MM.1S (cell line): Measurements from ENCODE around the gene FTL.

Experiments used
- DNase-seq: peaks from one replicate; pipeline ENCODE4 v3.0.0-alpha.2; 2015
- H2AFZ ChIP-seq: fragments of 300-600 bp; sonication (generic); 2 replicates; pipeline ENCODE4 v1.6.0; 2016; ENCODE audit warnings: antibody characterized with exemption, low read length
- H3F3A ChIP-seq: fragments of 300-600 bp; sonication (generic); 2 replicates; pipeline ENCODE4 v1.6.1; 2016; ENCODE audit warnings: mild to moderate bottlenecking, antibody characterized with exemption, low read length, moderate library complexity, mixed read lengths; ENCODE audit not compliant: insufficient read depth
- H3K27ac ChIP-seq: fragments of 300-600 bp; sonication (generic); 2 replicates; pipeline ENCODE4 v1.5.1; 2016; ENCODE audit warnings: mild to moderate bottlenecking, low read length
- H3K27me3 ChIP-seq: fragments of 300-600 bp; sonication (generic); replicated peaks from 2 replicates; pipeline ENCODE4 v1.6.0; 2016; ENCODE audit warnings: low read length; ENCODE audit not compliant: insufficient read depth
- H3K36me3 ChIP-seq: fragments of 300-600 bp; sonication (generic); replicated peaks from 2 replicates; pipeline ENCODE4 v1.6.1; 2016; ENCODE audit warnings: mild to moderate bottlenecking, low read length, mixed read lengths; ENCODE audit not compliant: insufficient read depth
- H3K4me1 ChIP-seq: fragments of 300-600 bp; sonication (generic); 2 replicates; pipeline ENCODE4 v1.6.1; 2016; ENCODE audit warnings: low read length, mixed read lengths
- H3K4me2 ChIP-seq: fragments of 300-600 bp; sonication (generic); 2 replicates; pipeline ENCODE4 v1.6.0; 2016; ENCODE audit warnings: low read depth, low read length
- H3K4me3 ChIP-seq: fragments of 300-600 bp; sonication (generic); 2 replicates; pipeline ENCODE4 v1.5.1; 2016; ENCODE audit warnings: low read length, mixed read lengths
- H3K79me2 ChIP-seq: fragments of 300-600 bp; sonication (generic); 2 replicates; pipeline ENCODE4 v1.6.1; 2016; ENCODE audit warnings: mixed run types, low read length, mixed read lengths
- H3K9ac ChIP-seq: fragments of 300-600 bp; sonication (generic); 2 replicates; pipeline ENCODE4 v1.6.1; 2016; ENCODE audit warnings: low read length, mixed read lengths
- H3K9me2 ChIP-seq: fragments of 300-600 bp; sonication (generic); replicated peaks from 2 replicates; pipeline ENCODE4 v1.6.1; 2016; ENCODE audit warnings: mild to moderate bottlenecking, low read length, mixed read lengths; ENCODE audit not compliant: insufficient read depth
- H3K9me3 ChIP-seq: fragments of 300-600 bp; sonication (generic); replicated peaks from 2 replicates; pipeline ENCODE4 v1.6.1; 2016; ENCODE audit warnings: mild to moderate bottlenecking, low read length, mixed read lengths; ENCODE audit not compliant: insufficient read depth
- H4K20me1 ChIP-seq: fragments of 300-600 bp; sonication (generic); 2 replicates; pipeline ENCODE4 v1.6.1; 2016; ENCODE audit warnings: mild to moderate bottlenecking, low read length, moderate library complexity, mixed read lengths; ENCODE audit not compliant: insufficient read depth
- EZH2 ChIP-seq: fragments of 300-600 bp; sonication (generic); optimal IDR thresholded peaks from 2 replicates; pipeline ENCODE3; 2017; ENCODE audit warnings: low read depth, mild to moderate bottlenecking, antibody characterized with exemption, low read length, mixed read lengths
- EZH2phosphoT487 ChIP-seq: fragments of 300-600 bp; sonication (generic); IDR thresholded peaks from 2 replicates; pipeline ENCODE4 v1.6.1; 2018; ENCODE audit warnings: antibody characterized with exemption, low read length
- TF ChIP-seq, protein P1 (sequence below): fragments of 300-600 bp; sonication (generic); IDR thresholded peaks from 2 replicates; pipeline ENCODE4 v1.5.1; 2016; ENCODE audit warnings: antibody characterized with exemption, low read length, mixed read lengths

The FTL gene

DNA sequence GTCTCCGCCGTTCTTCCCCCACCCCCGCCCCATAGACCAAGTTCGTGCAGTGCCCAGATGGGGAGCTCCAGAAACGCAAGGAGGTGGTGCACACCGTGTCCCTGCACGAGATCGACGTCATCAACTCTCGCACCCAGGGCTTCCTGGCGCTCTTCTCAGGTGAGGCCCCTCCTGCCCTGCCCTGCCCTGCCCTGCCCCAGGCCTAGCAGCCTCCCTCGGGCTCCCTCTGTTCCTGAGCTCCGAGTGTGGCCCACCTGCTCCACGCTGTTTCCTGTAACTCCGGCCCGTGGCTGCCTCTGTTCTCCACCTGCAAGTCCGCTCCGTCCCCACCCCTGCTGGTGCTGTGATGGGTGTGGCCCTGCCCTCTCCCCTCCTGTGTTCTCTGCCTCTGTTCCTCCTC lies 45.3 kb downstream of the FTL start:
- DNase-seq = no peak
- Histone ChIP-seq H3K4me3 (no peak overlapping the region), H2AFZ (no peak overlapping the region), H3K9me2 (no peaks in the 10 kb centered on the region), H3K9me3 (no peaks in the 10 kb centered on the region), H3K4me2 (no peak overlapping the region), H4K20me1 (no peaks in the 10 kb centered on the region), H3K79me2 (no peaks in the 10 kb centered on the region), H3K9ac (no peak overlapping the region), H3K27ac (no peak overlapping the region), H3K4me1 (no peaks in the 10 kb centered on the region), H3F3A (no peaks in the 10 kb centered on the region), H3K27me3 (no peaks in the 10 kb centered on the region), H3K36me3 (0 out of 2 replicates have a peak, but pooled peaks cover 3% of the 10 kb centered on the region)
- no peak for TF ChIP-seq EZH2
- no peak for TF ChIP-seq EZH2phosphoT487
- TF ChIP-seq, protein P1, sequence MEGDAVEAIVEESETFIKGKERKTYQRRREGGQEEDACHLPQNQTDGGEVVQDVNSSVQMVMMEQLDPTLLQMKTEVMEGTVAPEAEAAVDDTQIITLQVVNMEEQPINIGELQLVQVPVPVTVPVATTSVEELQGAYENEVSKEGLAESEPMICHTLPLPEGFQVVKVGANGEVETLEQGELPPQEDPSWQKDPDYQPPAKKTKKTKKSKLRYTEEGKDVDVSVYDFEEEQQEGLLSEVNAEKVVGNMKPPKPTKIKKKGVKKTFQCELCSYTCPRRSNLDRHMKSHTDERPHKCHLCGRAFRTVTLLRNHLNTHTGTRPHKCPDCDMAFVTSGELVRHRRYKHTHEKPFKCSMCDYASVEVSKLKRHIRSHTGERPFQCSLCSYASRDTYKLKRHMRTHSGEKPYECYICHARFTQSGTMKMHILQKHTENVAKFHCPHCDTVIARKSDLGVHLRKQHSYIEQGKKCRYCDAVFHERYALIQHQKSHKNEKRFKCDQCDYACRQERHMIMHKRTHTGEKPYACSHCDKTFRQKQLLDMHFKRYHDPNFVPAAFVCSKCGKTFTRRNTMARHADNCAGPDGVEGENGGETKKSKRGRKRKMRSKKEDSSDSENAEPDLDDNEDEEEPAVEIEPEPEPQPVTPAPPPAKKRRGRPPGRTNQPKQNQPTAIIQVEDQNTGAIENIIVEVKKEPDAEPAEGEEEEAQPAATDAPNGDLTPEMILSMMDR = no peak

DNA sequence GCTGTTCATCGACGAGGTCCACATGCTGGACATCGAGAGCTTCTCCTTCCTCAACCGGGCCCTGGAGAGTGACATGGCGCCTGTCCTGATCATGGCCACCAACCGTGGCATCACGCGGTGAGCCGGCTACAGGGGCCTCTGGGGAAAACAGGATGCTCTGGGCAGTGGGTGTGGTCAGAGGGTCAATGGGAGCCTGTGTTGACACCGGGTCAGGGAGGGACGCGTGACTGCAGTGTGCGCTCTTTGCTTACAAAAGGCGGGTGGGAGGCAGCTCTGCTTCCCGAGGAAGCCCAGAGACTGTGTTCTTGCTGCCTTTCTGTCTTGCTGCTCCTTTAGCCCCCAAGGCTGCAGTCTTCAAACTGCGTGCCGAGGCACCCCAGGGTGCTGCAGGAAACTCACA lies 46.1 kb downstream of the FTL start:
- Histone ChIP-seq H3K9me2 (no peaks in the 10 kb centered on the region), H4K20me1 (no peaks in the 10 kb centered on the region), H3K27me3 (no peaks in the 10 kb centered on the region), H3K4me3 (no peak overlapping the region), H3K9ac (no peak overlapping the region), H2AFZ (no peak overlapping the region), H3K36me3 (0 out of 2 replicates have a peak, but pooled peaks cover under 1% of the 10 kb centered on the region), H3K27ac (no peak overlapping the region), H3F3A (no peaks in the 10 kb centered on the region), H3K9me3 (no peaks in the 10 kb centered on the region), H3K79me2 (no peaks in the 10 kb centered on the region), H3K4me2 (no peak overlapping the region), H3K4me1 (no peaks in the 10 kb centered on the region)
- TF ChIP-seq EZH2 (no peak), EZH2phosphoT487 (no peak)
- TF ChIP-seq, protein P1 = no peak
- no peak for DNase-seq

DNA sequence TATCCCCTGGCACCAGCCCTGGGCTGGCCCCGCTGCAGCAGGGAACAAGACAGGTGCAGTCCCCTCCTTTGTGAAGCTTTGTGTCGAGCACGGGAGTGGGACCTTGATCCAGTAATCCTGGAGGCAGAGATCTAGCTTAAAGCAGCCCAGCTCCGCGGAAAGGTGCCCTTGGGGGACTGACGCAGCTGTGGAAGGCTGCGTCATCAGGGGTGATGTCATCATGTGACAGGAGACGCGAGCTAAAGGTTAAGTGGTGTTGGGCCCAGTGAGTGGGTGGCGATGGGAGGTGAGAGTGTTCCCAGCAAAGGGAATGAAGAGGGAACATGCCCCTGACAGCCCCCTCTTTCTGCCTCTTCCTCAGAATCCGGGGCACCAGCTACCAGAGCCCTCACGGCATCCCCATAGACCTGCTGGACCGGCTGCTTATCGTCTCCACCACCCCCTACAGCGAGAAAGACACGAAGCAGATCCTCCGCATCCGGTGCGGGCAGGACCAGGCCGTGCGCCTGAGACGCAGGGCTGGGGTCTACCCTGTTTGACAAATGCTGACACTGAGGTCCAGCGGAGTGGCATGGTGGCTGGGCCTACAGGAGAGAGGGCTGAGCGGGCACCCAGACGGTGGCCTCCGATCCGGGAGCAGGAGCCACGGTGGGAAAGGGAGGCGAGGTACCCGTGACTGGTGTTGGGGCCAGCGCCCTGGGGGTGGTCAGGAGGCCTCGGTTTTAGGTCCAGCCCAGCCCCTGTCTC lies 49.2 kb downstream of the FTL start:
- Histone ChIP-seq H3K27ac (no peak overlapping the region), H3K9me3 (no peaks in the 10 kb centered on the region), H3F3A (no peaks in the 10 kb centered on the region), H3K79me2 (no peaks in the 10 kb centered on the region), H3K4me1 (no peaks in the 10 kb centered on the region), H4K20me1 (no peaks in the 10 kb centered on the region), H3K27me3 (peaks cover 13% of the 10 kb centered on the region), H3K36me3 (no peaks in the 10 kb centered on the region), H3K9me2 (no peaks in the 10 kb centered on the region), H3K4me3 (no peak overlapping the region), H3K9ac (no peak overlapping the region), H2AFZ (no peak overlapping the region), H3K4me2 (no peak overlapping the region)
- TF ChIP-seq, protein P1 = no peak
- TF ChIP-seq EZH2phosphoT487 (no peak), EZH2 (no peak)
- no peak for DNase-seq
